Vagina (tissue), 2 donors: ENCODE results near the gene C4orf33.

Experiments used
- POLR2A ChIP-seq, 2 donors: fragments of 450-650 bp; IDR thresholded peaks; one replicate each; pipeline ENCODE4 v1.6.1; 2017; ENCODE audit warnings: antibody characterized with exemption in 2 of 2, mild to moderate bottlenecking in 2 of 2, moderate library complexity in 2 of 2
- POLR2AphosphoS5 ChIP-seq, 2 donors: sonication (generic); formaldehyde crosslinking; IDR thresholded peaks; one replicate each; pipeline ENCODE4 v1.9.0; 2017; ENCODE audit warnings: antibody characterized with exemption in 2 of 2, mild to moderate bottlenecking in 2 of 2, low read depth in 1 of 2; ENCODE audit not compliant: insufficient read depth in 1 of 2
- TF ChIP-seq, protein P1 (sequence below), 3 experiments: fragments of 450-650 bp in 2 of 3; fragments of 200-600 bp in 1 of 3; sonication (generic) in 1 of 3; IDR thresholded peaks; one replicate each; pipeline ENCODE4 v1.5.1; 2017 to 2019; ENCODE audit warnings: antibody characterized with exemption in 3 of 3, mild to moderate bottlenecking in 2 of 3, moderate library complexity in 2 of 3

DNA sequence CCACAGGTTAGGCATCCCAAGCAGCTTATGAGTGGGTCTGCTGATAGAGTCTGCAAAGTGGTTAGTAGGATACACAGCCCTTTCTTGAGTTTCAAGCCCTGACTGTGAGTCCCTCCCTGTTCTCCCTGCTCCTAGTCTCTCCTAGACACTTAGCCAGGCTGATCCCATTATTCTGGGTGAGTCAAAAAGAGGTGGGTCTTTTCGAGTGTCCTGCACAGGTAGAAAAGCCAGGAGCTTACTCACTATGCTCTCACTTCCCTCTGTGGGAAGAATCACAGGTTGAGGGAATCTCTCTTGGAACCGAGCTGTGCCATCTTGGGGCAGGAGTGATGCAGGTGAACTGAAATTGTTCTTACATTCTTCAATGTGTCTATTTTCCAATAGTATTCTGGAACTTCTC lies 32.3 kb upstream of the C4orf33 start:
- no peak for TF ChIP-seq POLR2A (IDR thresholded peaks at IDR 0.05)
- TF ChIP-seq, protein P1, sequence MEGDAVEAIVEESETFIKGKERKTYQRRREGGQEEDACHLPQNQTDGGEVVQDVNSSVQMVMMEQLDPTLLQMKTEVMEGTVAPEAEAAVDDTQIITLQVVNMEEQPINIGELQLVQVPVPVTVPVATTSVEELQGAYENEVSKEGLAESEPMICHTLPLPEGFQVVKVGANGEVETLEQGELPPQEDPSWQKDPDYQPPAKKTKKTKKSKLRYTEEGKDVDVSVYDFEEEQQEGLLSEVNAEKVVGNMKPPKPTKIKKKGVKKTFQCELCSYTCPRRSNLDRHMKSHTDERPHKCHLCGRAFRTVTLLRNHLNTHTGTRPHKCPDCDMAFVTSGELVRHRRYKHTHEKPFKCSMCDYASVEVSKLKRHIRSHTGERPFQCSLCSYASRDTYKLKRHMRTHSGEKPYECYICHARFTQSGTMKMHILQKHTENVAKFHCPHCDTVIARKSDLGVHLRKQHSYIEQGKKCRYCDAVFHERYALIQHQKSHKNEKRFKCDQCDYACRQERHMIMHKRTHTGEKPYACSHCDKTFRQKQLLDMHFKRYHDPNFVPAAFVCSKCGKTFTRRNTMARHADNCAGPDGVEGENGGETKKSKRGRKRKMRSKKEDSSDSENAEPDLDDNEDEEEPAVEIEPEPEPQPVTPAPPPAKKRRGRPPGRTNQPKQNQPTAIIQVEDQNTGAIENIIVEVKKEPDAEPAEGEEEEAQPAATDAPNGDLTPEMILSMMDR (IDR thresholded peaks at IDR 0.05): no peak
- no peak for TF ChIP-seq POLR2AphosphoS5 (IDR thresholded peaks at IDR 0.05; ENCODE audit: insufficient read depth in 1 of 2, low read depth in 1 of 2)
